B cell (primary cell): ENCODE measurements around the gene HIRA. TPM values are rescaled to one million over a fixed set of nuclear protein-coding genes. Genes with fewer than 3 reads are reported as not detected.

ENCODE experiments used
- ATAC-seq: fragments of 200-7000 bp; cut with Tn5 transposase; one replicate; pipeline ENCODE4 v1.10.0; 2021; ENCODE audit warnings: low read depth, mild to moderate bottlenecking, moderate number of reproducible peaks, moderate library complexity
- CTCF ChIA-PET: fragments of 350-600 bp; sonication (Branson Sonifier 250); formaldehyde crosslinking; loops from one replicate; lab custom pipeline; 2021; ENCODE audit warnings: antibody characterized with exemption, inconsistent platforms; lab: Charles Lee
- POLR2A ChIA-PET: fragments of 350-600 bp; sonication (Branson Sonifier 250); formaldehyde crosslinking; loops from one replicate; lab custom pipeline; 2021; ENCODE audit warnings: antibody characterized with exemption; lab: Charles Lee
- DNase-seq: peaks from one replicate; pipeline ENCODE4 v3.0.0; 2013
- H2AFZ ChIP-seq: 2 replicates; pipeline ENCODE4 v1.6.1; 2012; ENCODE audit warnings: mild to moderate bottlenecking, low read depth, low read length; ENCODE audit not compliant: insufficient read depth, poor library complexity, severe bottlenecking
- H3K27ac ChIP-seq, 2 donors: 1 replicate in 1 of 2; 2 replicates in 1 of 2; pipeline ENCODE4 v1.5.1; 2012 to 2013; ENCODE audit warnings: low read length in 2 of 2, mild to moderate bottlenecking in 2 of 2, moderate library complexity in 1 of 2
- H3K27me3 ChIP-seq, 4 experiments: fragments of 200-600 bp in 1 of 4; sonication (generic) in 1 of 4; replicated peaks in 1 of 4; 1 replicate in 2 of 4; 2 replicates in 2 of 4; pipeline versions ENCODE4 v1.6.1 to v1.7.0; 2013 to 2016; ENCODE audit warnings: low read length in 3 of 4, mild to moderate bottlenecking in 2 of 4, mixed read lengths in 1 of 4, moderate library complexity in 1 of 4; ENCODE audit not compliant: insufficient read depth in 4 of 4, control insufficient read depth in 3 of 4; ENCODE audit errors: control extremely low read depth in 1 of 4
- H3K36me3 ChIP-seq, 2 experiments: replicated peaks in 1 of 2; 1 replicate in 1 of 2; 2 replicates in 1 of 2; pipeline versions ENCODE4 v1.6.1 to v1.7.1; 2013; ENCODE audit warnings: low read length in 1 of 2; ENCODE audit not compliant: insufficient read depth in 2 of 2, control insufficient read depth in 1 of 2; ENCODE audit errors: control extremely low read depth in 1 of 2, extremely low read depth in 1 of 2
- H3K4me1 ChIP-seq, 2 donors: fragments of 200-600 bp in 1 of 2; sonication (generic) in 1 of 2; 1 replicate in 1 of 2; 2 replicates in 1 of 2; pipeline versions ENCODE4 v1.5.1 to v1.6.1; 2013 to 2017; ENCODE audit warnings: low read length in 2 of 2; ENCODE audit not compliant: control insufficient read depth in 2 of 2, insufficient read depth in 2 of 2
- H3K4me2 ChIP-seq: replicated peaks from 2 replicates; pipeline ENCODE3; 2012; ENCODE audit warnings: mild to moderate bottlenecking, low read depth, low read length; ENCODE audit not compliant: poor library complexity, severe bottlenecking
- H3K4me3 ChIP-seq, 5 experiments: fragments of 200-600 bp in 1 of 5; sonication (generic) in 1 of 5; 1 replicate in 3 of 5; 2 replicates in 2 of 5; pipeline versions ENCODE4 v1.5.1 to v1.7.0; 2011 to 2016; ENCODE audit warnings: low read length in 4 of 5, mild to moderate bottlenecking in 4 of 5, low read depth in 2 of 5, control low read depth in 1 of 5, moderate library complexity in 1 of 5; ENCODE audit not compliant: insufficient read depth in 1 of 5; ENCODE audit errors: control extremely low read depth in 1 of 5, extremely low read depth in 1 of 5
- H3K79me2 ChIP-seq: fragments of 200-600 bp; sonication (generic); one replicate; pipeline ENCODE4 v1.6.0; 2016; ENCODE audit warnings: low read length; ENCODE audit not compliant: control insufficient read depth, insufficient read depth
- H3K9ac ChIP-seq: fragments of 200-600 bp; sonication (generic); 2 replicates; pipeline ENCODE4 v1.6.1; 2017; ENCODE audit warnings: mild to moderate bottlenecking, low read length, moderate library complexity
- H3K9me3 ChIP-seq, 3 donors: one replicate each; pipeline versions ENCODE4 v1.6.1 to v1.7.1; 2013; ENCODE audit warnings: low read length in 2 of 3; ENCODE audit not compliant: control insufficient read depth in 2 of 3, insufficient read depth in 1 of 3; ENCODE audit errors: control extremely low read depth in 1 of 3
- H4K20me1 ChIP-seq: 2 replicates; pipeline ENCODE4 v1.6.0; 2012; ENCODE audit warnings: mild to moderate bottlenecking, low read length; ENCODE audit not compliant: insufficient read depth, control insufficient read depth, poor library complexity, severe bottlenecking
- H3K27ac Mint-ChIP-seq: one replicate; pipeline ENCODE4 v1.8.0; 2021; ENCODE audit warnings: mixed read lengths
- H3K27me3 Mint-ChIP-seq: one replicate; pipeline ENCODE4 v1.8.0; 2021; ENCODE audit warnings: mixed read lengths
- H3K4me1 Mint-ChIP-seq: one replicate; pipeline ENCODE4 v1.8.0; 2021; ENCODE audit warnings: mixed read lengths
- H3K4me3 Mint-ChIP-seq: one replicate; pipeline ENCODE4 v1.8.0; 2021; ENCODE audit warnings: mixed read lengths
- H3K9me3 Mint-ChIP-seq: one replicate; pipeline ENCODE4 v1.8.0; 2022; ENCODE audit warnings: mixed read lengths; ENCODE audit not compliant: insufficient read depth
- CTCF ChIP-seq: fragments of 200-600 bp; IDR thresholded peaks from one replicate; pipeline ENCODE4 v1.8.0; 2022; ENCODE audit warnings: antibody characterized with exemption, mild to moderate bottlenecking
- EZH2 ChIP-seq: IDR thresholded peaks from 2 replicates; pipeline ENCODE4 v1.6.1; 2012; ENCODE audit warnings: borderline replicate concordance, low read depth, mild to moderate bottlenecking, moderate library complexity, low read length; ENCODE audit not compliant: insufficient read depth, poor library complexity, severe bottlenecking
- WGBS: methylation state at CpG from one replicate; pipeline ENCODE4 v1.1.5; 2013; ENCODE audit warnings: missing lambda C conversion rate; ENCODE audit not compliant: insufficient coverage; 5-methylcytosine and 5-hydroxymethylcytosine counted together
- intact Hi-C: fragments of 100-400 bp; cut with micrococcal nuclease; formaldehyde crosslinking; loops from one replicate; pipeline ENCODE4 v1.10.0; 2022
- polyA plus RNA-seq: library from polyadenylated mRNA; depleted of rRNA; stranded (reverse); fragments of >200 nt; gene quantifications from 2 replicates; pipeline ENCODE4 v1.2.3, GENCODE V29; 2012
- total RNA-seq, 2 donors: library from RNA; stranded (reverse); fragments of 120-200 nt in 1 of 2; gene quantifications; 1 replicate in 1 of 2; 2 replicates in 1 of 2; pipeline versions ENCODE4 v1.2.3 to v1.2.4, GENCODE V29; 2013 to 2022

Gene HIRA
- total and polyA plus RNA-seq, 2 donors (not counting 1 experiment from before 2014, with no cell fraction given): 28.3 to 34.5 TPM

- H3K9me3 ChIP-seq: peaks cover 0 to 16% (median 3%) of the 10 kb centered on the region in 3 donors
- H4K20me1 ChIP-seq: no peaks in the 10 kb centered on the region
- DNase-seq: no peak
- H3K4me1 ChIP-seq: peaks cover 46 to 56% of the 10 kb centered on the region in 2 donors
- H3K4me2 ChIP-seq: peak overlapping the region; percentile 88
- Mint-ChIP-seq H3K9me3 (peaks cover 3% of the 10 kb centered on the region), H3K4me1 (peaks cover 47% of the 10 kb centered on the region), H3K27ac (peak overlapping the region; percentile 95), H3K27me3 (no peaks in the 10 kb centered on the region), H3K4me3 (peak overlapping the region; percentile 85)
- no peaks in the 10 kb centered on the region for H3K27me3 ChIP-seq
- peaks cover 0 to 75% of the 10 kb centered on the region in 2 experiments for H3K36me3 ChIP-seq
- POLR2A ChIA-PET: no interaction called here
- intact Hi-C loops: no loop called here
- WGBS: 100% methylated on average over 6 of the region's 13 CpGs
- no peak overlapping the region for H3K4me3 ChIP-seq
- H2AFZ ChIP-seq: no peak overlapping the region
- TF ChIP-seq EZH2: no peak
- no peak for TF ChIP-seq CTCF
- no peak for ATAC-seq
- no peak overlapping the region for H3K9ac ChIP-seq
- CTCF ChIA-PET: no interaction called here
- H3K79me2 ChIP-seq: peaks cover 56% of the 10 kb centered on the region
- H3K27ac ChIP-seq: peak overlapping the region; percentile 98 to 100
Measured at GRCh38 chr22:19358703-19359553, 72.6 kb downstream of the HIRA start.

- no peak overlapping the region for H3K9ac ChIP-seq
Measured at GRCh38 chr22:19358195-19358594, 73.3 kb downstream of the HIRA start.

More at GRCh38 chr22:19358195-19358594, 73.3 kb downstream of the HIRA start:
- ATAC-seq: no peak
- no peaks in the 10 kb centered on the region for H3K27me3 Mint-ChIP-seq
- H3K27ac Mint-ChIP-seq: peak overlapping the region; percentile 95
- Histone ChIP-seq H4K20me1 (no peaks in the 10 kb centered on the region), H2AFZ (no peak overlapping the region), H3K4me2 (no peak overlapping the region), H3K4me1 (peaks cover 44 to 49% of the 10 kb centered on the region in 2 donors), H3K9me3 (peaks cover 0 to 9% (median 3%) of the 10 kb centered on the region in 3 donors), H3K36me3 (peaks cover 0 to 82% of the 10 kb centered on the region in 2 experiments), H3K27ac (no peak overlapping the region), H3K4me3 (no peak overlapping the region), H3K79me2 (peaks cover 51% of the 10 kb centered on the region), H3K27me3 (no peaks in the 10 kb centered on the region)
- ChIA-PET POLR2A (no interaction called here), CTCF (no interaction called here)
- H3K4me1 Mint-ChIP-seq: peaks cover 43% of the 10 kb centered on the region
- DNase-seq: no peak
- peaks cover 3% of the 10 kb centered on the region for H3K9me3 Mint-ChIP-seq
- peak overlapping the region; percentile 32 for H3K4me3 Mint-ChIP-seq
- intact Hi-C loops: no loop called here
- 78% methylated on average over 2 of the region's 2 CpGs for WGBS
- no peak for TF ChIP-seq CTCF
- no peak for TF ChIP-seq EZH2
